NCI-H748 treated with DMSO at 0.1 percent for 48 hours (cell line): ENCODE measurements around the gene AGMAT.

Experiments used
- DNase-seq: peaks from one replicate; lab custom pipeline; 2025; lab: John Stamatoyannopoulos, UW

The AGMAT gene

DNA sequence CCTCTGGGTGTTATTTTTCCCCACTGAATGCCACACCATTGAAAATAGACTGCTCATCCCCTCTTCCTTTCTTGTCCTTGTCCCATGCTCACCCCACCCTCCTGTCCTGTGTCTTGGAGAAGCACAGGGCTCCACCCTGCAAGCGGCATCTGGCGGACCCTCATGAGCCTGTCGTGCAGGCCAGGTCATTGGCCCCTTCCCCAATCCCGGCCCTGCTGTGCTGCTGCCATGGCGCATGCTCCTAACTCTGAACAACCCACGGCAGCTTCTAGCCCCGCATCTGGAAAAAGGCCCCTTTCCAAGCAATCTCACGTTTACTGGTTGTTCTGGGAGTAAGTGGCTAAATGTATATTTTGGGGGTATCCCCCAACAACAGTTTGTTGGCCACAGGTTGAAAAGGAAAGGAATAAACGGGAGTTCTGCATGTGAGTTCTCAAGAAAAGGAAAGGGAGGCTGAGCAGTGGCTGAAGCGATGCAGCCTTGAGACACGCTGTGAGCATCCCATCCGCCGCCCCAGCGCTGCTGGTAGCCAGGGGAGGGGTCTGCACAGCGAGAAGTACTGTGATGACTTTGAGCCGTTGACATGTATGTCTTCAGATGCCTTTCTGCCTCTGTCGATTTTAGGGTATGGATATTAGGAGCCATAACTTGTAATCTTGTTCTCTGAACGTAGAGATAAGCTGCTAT is 16.3 kb downstream of the AGMAT start:
- no peak for DNase-seq

DNA sequence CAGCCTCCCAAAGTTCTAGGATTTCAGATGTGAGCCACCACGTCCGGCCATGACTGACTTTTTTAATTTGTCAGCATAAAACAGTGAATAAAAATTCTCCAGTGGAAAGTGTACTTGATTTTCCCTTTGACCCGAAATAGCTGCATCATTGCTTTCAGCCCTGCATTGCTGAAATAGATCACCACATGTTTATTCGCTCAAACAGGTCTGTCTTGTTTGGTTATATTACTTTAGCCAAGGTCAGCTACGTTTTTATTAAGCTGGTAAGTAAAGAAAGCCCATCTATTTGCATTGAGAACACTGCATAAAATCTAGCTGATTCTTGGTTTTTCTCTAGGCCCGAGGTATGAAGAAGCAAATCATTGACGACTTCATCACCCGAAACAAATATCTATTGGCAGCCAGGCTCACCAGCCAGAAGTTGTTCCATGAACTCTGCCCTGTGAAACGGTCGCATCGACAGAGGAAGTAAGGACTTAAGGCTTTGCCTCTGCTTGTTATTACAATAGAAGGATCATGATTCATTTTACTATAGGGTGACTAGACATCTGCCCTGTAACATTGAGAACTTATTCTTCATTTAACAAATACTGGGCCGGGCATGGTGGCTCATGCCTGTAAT is 25.6 kb downstream of the AGMAT start:
- DNase-seq = no peak

DNA sequence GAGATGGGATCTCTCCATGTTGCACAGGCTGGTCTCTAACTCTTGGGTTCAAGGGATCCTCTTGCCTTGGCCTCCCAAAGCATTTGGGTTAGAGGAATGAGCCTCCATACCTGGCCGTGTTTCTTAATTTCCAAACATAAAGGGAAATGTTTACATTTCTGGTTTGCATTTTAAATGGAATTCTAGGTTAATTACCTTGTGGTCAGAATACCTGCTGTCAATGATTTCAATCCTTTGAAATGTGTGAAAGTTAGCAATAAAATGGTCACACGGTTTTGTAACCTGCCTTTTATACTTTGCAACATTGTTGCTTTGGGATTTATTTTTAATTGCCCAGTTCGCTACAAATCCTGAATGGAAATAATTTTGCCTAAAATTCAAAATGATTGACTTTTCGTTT is 26.3 kb downstream of the AGMAT start:
- no peak for DNase-seq

DNA sequence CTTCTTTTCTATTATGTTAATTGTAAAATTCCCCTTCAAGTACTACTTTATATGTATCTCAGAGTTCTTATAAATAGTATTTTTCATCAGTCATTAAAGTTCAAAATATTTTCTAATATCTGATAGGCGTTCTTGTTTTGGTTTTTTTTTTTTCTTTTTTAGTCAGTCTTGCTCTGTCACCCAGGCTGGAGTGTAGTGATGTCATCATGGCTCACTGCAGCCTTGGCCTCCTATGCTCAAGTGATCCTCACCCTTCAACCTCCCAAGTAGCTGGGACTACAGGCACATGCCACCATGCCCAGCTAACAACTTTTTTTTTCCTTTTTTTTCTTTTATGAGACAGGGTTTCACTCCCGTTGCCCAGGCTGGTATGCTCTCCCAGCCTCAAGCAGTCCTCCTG is 27.3 kb downstream of the AGMAT start:
- DNase-seq = no peak

DNA sequence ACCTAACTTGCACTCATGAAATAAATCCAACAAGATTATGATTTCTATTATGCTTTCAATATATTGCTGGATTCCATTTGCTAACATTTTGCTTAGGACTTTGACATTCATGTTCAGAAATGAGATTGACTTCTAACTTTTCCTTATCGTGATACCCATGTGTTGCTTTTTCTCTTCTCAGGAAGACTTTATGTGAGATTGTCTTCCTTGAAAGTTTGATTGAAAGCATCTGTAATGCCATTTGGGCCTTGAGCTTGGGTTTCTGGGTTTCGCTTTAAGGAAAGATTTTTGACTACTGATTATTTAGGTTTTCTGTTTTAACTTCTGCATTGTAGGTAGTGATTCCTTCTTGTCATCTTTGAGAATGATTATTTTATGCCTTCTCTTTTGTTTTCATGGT is 27.8 kb downstream of the AGMAT start:
- DNase-seq = no peak

DNA sequence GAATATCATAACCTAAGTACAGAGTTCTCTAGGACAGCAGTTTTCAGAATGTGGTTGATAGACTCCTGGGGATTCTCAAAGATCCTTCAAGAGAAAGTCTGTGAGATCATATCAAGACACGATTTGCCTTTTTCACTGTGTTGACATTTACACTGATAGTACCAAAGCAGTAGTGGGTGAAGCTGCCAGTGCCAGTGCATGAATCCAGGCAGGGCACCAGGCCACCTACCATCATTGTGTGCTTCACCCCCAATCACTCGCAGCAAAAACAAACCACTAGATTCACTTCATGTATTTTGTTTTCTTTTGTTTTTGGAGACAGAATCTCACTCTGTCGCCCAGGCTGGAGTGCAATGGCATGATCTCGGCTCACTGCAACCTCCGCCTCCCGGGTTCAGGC is 34.3 kb downstream of the AGMAT start:
- DNase-seq = no peak

DNA sequence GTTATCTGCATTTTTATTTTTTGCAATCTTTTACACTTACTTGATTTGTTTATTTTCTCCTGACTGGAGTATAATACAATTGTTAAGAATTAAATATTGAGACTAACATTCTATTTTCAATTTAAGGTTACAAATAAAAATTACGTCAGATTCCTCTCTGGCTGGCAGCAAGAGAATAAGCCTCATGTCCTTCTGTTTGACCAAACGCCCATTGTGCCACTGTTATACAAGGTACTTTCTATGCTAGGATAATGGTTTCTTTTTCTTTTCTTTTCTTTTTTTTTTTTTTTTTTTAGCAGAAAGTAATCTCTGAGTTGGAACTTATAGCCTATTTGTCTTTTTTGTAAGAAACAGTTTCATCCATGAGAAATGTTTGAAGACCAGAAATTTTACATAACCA is 38.2 kb downstream of the AGMAT start:
- DNase-seq = no peak

DNA sequence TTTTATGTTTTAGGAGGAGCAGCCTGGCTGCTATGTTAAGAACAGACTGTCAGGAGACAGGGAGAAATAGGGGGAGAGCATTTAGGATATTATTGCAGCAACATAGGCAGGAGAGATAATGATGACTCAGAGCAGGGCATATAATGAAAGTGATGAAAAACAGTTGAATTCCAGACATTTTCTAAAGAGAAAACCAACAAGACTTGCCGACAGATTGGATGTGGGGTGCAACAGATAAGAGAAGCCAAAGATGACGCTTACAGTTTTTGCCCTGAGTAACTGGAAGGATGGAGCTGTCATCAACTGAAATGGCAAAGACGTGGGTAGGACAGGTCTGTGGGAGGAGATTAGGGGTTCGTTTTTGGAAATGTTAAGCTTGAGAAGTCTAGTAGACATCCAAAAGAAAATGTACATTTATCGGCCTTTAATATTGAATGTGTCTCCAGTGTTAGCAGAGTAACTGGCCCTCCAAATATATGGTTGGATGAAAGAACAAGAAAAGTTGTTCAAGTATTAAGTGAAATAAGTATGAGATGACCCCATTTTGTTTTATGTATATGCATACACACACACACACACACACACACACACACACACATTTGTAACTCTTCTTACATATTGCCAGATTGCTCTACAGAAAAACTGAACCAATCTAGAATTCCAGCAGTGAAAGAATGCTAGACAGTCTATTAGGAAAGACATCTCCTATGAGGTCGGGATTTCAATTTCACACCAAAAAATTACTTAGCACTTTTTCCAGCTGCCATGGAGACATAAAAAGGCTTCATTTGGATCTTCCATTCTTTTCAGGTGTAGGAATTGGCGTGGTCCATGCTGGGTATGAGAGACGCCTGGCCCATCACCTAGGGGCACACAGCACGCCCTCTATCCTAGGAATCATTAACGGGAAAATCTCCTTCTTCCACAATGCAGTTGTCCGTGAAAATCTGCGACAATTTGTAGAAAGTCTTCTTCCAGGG is 41.0 kb downstream of the AGMAT start:
- DNase-seq = no peak

DNA sequence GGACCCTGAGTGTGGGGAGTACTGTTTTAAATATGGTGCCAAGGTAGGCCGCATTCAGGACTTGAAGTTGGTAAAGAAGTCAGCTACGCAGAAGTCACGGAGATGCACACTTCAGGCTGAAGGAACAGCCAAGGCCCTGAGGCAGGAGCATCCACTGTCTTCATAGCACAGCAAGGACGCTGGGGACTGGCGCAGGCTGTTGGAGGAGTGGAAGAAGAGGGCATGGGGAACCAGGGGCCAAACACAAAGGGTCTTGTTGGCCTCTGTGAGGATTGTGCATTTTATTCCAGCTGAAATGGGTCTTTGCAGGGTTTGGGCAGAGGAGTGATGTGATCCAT is 41.6 kb downstream of the AGMAT start:
- DNase-seq = no peak

DNA sequence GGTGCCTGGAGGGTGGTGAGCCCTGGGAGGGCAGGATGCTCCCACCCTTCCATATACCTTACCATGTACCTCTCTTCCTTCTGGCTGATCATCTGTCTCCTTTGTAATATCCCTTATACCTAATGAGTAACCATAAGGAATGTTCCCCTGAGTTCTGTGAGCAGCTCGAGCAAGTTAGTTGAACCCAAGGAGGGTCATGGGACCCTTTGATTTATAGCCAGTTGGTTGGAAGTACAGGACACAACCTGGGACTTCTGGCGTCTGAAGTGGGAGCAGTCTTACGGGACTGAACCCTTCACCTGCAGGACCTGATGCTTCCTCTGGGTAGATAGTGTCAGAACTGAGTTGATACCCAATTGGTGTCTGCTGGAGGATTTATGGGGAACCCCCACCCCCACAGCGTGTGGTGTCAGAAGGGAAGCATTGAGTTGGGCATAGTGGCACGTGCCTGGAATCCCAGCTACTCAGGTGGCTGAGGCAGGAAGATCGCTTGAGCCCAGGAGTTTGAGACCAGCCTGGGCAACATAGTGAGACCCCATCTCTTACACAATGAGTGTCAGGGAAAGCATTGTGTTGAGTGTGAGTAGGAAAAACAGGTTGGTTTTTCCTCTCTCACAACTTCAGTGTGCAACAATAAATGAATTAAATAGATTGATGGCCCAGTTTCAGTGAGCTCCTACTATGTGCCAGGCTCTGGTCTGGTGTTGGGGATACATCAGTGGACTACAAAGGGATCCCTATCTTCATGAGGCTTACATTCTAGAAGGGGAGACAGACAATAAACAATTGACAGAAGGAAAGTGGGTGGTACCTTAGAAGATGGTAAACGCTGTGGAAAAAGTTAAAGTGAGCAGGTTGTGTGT is 42.2 kb downstream of the AGMAT start:
- DNase-seq = no peak

DNA sequence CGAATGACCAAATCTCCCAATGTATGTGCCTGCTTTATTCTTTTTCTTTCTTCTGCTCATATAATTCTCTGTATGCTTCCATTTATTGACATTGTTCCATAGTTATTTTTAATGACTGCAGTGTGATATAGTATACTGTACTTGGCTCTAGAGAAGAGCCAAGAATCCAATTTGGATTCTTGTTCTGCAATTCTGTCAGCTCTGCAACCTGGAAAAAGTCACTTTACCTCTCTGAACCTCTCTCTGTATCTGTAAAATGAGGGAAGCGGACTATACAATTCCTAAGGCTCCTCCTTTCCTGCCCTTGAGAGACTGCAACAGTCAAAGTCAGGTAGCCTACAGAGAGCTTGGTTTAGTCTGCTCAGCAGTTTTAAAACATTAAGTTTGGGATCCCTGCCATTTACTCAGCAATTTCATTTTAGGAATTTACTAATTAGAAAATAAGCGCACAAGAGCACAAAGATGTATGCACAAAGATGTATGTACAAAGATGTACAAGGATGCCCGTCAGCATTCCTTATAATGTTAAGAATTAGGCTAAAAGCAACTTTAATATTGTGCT is 43.5 kb downstream of the AGMAT start:
- no peak for DNase-seq

DNA sequence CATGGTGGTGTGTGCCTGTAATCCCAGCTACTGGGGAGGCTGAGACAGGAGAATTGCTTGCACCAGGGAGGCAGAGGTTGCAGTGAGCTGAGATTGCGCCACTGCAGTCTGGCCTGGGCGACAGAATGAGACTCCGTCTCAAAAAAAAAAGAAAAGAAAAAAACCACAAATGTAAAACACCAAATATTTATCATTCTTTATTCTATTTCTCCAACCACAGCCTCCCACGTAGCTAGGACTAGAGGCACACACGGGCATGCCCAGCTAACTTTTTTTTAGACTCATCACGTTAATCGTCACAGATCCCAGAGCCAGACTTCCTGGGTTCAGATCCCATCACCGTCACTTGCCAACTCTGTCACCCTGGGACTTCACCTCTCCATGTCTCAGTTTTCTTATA is 44.7 kb downstream of the AGMAT start:
- no peak for DNase-seq

DNA sequence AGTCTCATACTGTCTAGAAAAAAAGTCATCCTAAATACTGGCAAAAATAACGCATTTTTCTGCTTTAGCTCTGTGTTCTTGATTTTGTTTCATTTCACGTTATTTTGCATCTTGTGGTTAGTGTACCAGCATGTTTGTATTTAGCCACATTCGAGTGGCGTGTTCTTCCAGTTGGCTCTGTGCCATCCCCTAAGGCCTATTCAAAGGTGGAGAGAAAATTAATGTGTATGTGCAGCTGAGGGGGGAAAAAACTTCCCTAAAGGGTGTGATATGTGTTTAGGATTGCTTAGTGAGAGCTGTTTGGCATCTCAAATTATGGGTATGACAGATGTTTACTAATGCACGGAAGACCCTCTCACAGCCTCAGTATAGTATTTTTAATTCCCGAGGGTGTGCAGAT is 46.1 kb downstream of the AGMAT start:
- no peak for DNase-seq

DNA sequence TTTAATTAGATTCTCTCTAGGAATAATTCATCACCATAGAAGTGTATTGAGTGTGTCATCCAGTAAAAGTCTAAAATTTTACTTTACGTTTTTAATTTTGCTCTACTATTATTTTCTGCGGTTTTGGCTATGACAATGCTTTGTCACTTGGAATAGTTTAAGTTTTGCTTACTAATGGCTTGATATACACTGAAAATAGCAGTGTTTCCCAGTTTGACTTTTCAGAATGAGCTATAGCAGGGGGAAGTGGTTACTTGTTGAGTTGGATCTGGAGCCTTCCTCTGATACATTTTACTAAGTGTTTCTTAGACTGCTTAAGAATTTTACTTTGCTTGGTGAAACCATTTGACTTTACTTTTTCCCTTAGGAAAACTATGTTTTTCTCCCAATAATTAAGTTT is 53.2 kb downstream of the AGMAT start:
- DNase-seq = no peak

DNA sequence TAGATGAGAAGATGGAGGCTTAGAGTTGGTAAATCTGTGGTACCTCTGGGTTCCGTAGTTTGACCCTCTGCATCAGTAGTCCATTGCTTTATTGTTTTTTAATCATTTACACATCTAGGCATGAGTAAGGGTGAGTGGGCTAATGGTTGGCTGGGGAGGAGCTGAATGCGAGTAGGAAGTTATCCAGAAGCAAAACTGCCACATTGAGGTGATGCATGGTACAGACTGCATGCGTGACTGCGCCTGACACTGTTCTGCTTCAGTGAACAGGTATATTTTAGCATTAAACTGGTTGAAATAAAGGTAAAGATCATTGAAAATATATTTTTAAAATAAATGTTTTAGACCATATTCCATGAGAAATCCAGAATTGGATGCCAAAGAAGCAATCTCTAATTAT is 53.8 kb downstream of the AGMAT start:
- no peak for DNase-seq

DNA sequence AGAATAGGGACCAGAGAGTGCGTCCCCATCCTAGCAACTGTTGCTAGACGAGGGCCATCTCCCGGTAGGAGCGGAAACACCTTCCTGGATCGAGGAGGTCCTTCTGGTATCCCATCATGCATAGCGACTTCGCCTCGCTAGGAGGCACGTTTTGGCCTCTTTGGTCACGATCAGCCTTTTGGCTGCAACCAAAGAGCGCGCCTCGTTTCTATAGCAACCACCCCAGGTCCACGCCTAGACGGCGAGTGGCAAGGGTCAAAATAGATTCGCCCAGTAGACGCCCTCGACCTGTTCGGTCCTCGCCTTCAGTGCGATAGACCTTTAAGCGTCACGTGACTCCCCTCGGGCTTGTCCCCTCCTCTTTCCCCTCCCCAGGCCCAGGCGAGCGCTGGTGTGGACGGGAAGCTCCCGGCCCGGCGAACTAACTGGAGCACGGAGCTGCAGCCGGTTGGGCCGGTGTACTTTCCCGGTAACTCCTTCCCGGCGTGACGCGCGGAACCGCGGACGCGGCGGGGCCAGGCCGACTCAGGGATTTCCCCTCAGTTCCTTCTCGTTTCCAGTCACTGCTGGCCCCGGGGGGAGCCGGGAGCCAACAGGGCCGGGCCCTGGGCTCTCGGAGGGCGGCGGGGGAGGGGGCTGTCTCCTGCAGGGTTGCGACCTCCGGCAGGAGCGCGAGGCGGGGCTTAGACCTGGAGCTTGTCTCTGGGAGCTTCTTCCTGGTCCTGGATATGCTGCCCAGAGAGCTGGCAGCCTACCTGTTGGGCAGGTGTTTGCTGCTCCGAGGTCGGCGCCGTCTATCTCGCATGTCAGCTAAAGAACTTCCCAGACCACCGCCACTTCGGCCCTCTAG is 58.1 kb downstream of the AGMAT start, which contains the start of gene DNAJC16:
Gene DNAJC16 (plus strand): TSS at position 359 of the 850 bp plus-strand sequence. CDS start 2,258 bp downstream, outside the sequence.
- peak; percentile 95 for DNase-seq

DNA sequence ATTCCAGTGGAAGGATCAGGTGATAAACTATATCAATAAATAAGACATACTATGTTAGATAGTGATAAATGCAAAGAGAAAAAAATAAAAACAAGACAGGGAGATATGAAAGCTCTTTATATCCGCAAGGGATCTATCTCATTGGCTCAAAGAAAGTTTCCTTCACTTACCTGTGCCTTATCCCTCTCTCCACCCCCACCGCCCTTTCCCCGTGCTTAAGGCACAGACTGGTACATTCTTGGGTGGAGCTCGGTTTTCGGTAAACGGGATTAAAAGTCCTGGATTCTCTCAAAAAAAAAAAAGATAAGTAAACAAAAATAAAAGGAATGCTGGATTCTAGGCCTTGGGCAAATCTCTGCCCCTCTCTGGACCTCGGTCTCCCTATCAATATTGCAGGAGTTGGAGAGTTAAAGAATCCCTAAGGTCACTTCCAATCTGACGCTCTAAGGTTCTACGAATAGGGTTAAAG is 58.8 kb downstream of the AGMAT start:
- DNase-seq = peak; percentile 29

DNA sequence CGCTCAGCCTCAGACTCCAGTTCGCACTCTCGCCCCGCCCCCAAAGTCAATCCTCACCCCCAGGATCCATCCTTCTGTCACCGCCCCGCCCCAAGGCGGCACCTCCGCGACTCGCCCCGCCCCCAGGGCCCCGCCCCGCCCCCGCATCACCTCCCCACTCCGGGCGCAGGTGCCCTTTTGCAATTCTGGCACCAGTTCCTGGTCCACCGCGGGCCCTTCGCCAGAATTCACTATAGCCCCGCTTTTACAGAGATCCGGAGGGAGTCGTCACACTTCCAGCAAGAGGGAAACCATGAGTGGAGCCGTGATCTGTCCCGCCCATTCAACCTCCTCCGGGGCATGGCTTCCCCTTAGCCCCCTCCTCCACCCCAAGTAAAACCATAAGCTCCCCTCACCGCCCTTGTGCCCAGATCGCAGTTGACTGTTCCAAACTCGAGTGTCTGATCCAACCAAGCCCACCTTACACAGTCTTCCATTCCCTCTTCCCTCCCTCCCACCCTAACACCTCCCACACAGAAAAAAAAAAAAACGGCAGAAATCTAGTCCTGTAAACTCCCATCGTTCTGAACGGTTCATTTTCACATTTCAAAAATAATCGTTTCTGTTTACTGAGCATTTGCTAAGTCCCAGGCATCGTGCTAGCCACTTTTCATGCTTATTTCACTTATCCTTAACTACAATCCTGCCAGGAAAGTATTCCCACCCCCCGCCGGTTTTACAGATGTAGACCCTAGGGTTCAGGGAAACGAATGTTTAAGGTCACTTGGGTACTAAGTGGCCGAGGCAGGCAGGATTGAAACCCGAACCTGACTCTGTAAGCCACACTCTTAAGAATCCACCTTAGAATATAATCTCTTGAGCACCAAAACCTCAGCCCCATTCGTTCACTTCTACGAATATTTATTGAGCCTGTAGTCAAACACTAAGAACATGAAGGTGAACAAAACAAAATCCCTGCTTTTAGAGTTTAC is 59.5 kb downstream of the AGMAT start:
- DNase-seq = peak; percentile 52
